Common myeloid progenitor, CD34-positive (primary cell): ENCODE results near the gene MBTPS1.

Experiments
- CTCF ChIA-PET: fragments of 350-600 bp; sonication (Branson Sonifier 250); formaldehyde crosslinking; loops from one replicate; lab custom pipeline; 2021; ENCODE audit warnings: antibody characterized with exemption; lab: Charles Lee
- POLR2A ChIA-PET: fragments of 350-600 bp; sonication (Branson Sonifier 250); formaldehyde crosslinking; loops from one replicate; lab custom pipeline; 2021; ENCODE audit warnings: antibody characterized with exemption; lab: Charles Lee
- DNase-seq, 3 donors: peaks; one replicate each; pipeline versions ENCODE4 v3.0.0 to v3.0.0-alpha.2; 2013
- H3K27ac ChIP-seq, 2 experiments: 1 replicate in 1 of 2; 2 replicates in 1 of 2; pipeline ENCODE4 v1.7.0; 2013; ENCODE audit warnings: inconsistent platforms in 2 of 2, low read length in 2 of 2, mild to moderate bottlenecking in 2 of 2, low read depth in 1 of 2, moderate library complexity in 1 of 2; ENCODE audit not compliant: severe bottlenecking in 2 of 2, insufficient read depth in 1 of 2, poor library complexity in 1 of 2
- H3K27me3 ChIP-seq, 5 experiments: replicated peaks in 2 of 5; 1 replicate in 3 of 5; 2 replicates in 2 of 5; pipeline versions ENCODE4 v1.6.1 to v1.7.0; 2013; ENCODE audit warnings: low read length in 4 of 5, mild to moderate bottlenecking in 2 of 5, moderate library complexity in 2 of 5, inconsistent platforms in 1 of 5; ENCODE audit not compliant: insufficient read depth in 5 of 5, control insufficient read depth in 4 of 5
- H3K36me3 ChIP-seq, 4 experiments: 1 replicate in 2 of 4; 2 replicates in 2 of 4; pipeline versions ENCODE4 v1.6.1 to v1.7.0; 2013; ENCODE audit warnings: low read length in 3 of 4, control low read depth in 1 of 4, mild to moderate bottlenecking in 1 of 4; ENCODE audit not compliant: control insufficient read depth in 4 of 4, insufficient read depth in 4 of 4
- H3K4me1 ChIP-seq, 4 experiments: 1 replicate in 3 of 4; 2 replicates in 1 of 4; pipeline versions ENCODE4 v1.6.1 to v1.7.1; 2013; ENCODE audit warnings: low read length in 3 of 4, mild to moderate bottlenecking in 3 of 4, control low read depth in 1 of 4, inconsistent platforms in 1 of 4, moderate library complexity in 1 of 4; ENCODE audit not compliant: control insufficient read depth in 4 of 4, insufficient read depth in 4 of 4; ENCODE audit errors: control extremely low read depth in 1 of 4
- H3K4me3 ChIP-seq, 7 experiments: 1 replicate in 4 of 7; 2 replicates in 3 of 7; pipeline versions ENCODE4 v1.5.1 to v1.7.0; 2013; ENCODE audit warnings: mild to moderate bottlenecking in 7 of 7, low read length in 6 of 7, moderate library complexity in 6 of 7, inconsistent platforms in 2 of 7, low read depth in 2 of 7, control low read depth in 1 of 7; ENCODE audit not compliant: insufficient read depth in 4 of 7, control insufficient read depth in 1 of 7; ENCODE audit errors: extremely low read depth in 1 of 7
- H3K9me3 ChIP-seq, 5 experiments: 1 replicate in 4 of 5; 2 replicates in 1 of 5; pipeline versions ENCODE4 v1.6.1 to v1.7.1; 2013; ENCODE audit warnings: low read length in 4 of 5, mild to moderate bottlenecking in 2 of 5, inconsistent platforms in 1 of 5, low read depth in 1 of 5, moderate library complexity in 1 of 5; ENCODE audit not compliant: control insufficient read depth in 4 of 5, insufficient read depth in 2 of 5; ENCODE audit errors: control extremely low read depth in 1 of 5
- WGBS: methylation state at CpG from one replicate; pipeline ENCODE4 v1.1.5; 2013; ENCODE audit not compliant: insufficient coverage; 5-methylcytosine and 5-hydroxymethylcytosine counted together

The MBTPS1 gene

GRCh38 chr16:84067640-84068039 lies 49.1 kb downstream of the MBTPS1 start:
- DNase-seq = no peak
- Histone ChIP-seq H3K27me3 (no peaks in the 10 kb centered on the region), H3K27ac (no peak overlapping the region), H3K9me3 (no peaks in the 10 kb centered on the region), H3K4me3 (no peak overlapping the region), H3K4me1 (no peaks in the 10 kb centered on the region), H3K36me3 (peaks cover 17 to 85% (median 64%) of the 10 kb centered on the region in 4 experiments)
- WGBS = 99% methylated on average over 8 of the region's 9 CpGs
- ChIA-PET POLR2A (no interaction called here), CTCF (interaction anchor here (0.8 to 9.5 kb wide), 8 partner anchors 8 to 112 kb away, joined by 3 to 95 read pairs (median 4); partner anchors contain the start of genes OSGIN1 and SLC38A8)

- H3K36me3 ChIP-seq = peaks cover 24 to 88% (median 66%) of the 10 kb centered on the region in 4 experiments
- no peaks in the 10 kb centered on the region for H3K9me3 ChIP-seq
- H3K4me1 ChIP-seq = no peaks in the 10 kb centered on the region
- ChIA-PET CTCF (interaction anchor here (0.7 to 9.5 kb wide), 32 partner anchors 9 to 428 kb away, joined by 3 to 95 read pairs (median 4); partner anchors contain the start of genes MBTPS1, OSGIN1, SLC38A8 and TAF1C), POLR2A (no interaction called here)
- DNase-seq = peak; percentile 46 to 64 (median 58)
- H3K27me3 ChIP-seq = no peaks in the 10 kb centered on the region
- 69% methylated on average over 9 of the region's 12 CpGs for WGBS
- no peak overlapping the region for H3K4me3 ChIP-seq
- H3K27ac ChIP-seq = no peak overlapping the region
Measured at GRCh38 chr16:84065536-84066132, 51.1 kb downstream of the MBTPS1 start.

GRCh38 chr16:84063980-84064379 lies 52.8 kb downstream of the MBTPS1 start:
- CTCF ChIA-PET = interaction anchor here (0.8 to 9.5 kb wide), 10 partner anchors 10 to 579 kb away, joined by 3 to 95 read pairs (median 4); partner anchors contain the start of gene OSGIN1
- POLR2A ChIA-PET = no interaction called here
- 94% methylated on average over 3 of the region's 4 CpGs for WGBS
- DNase-seq = no peak
- Histone ChIP-seq H3K4me3 (no peak overlapping the region), H3K4me1 (no peaks in the 10 kb centered on the region), H3K27me3 (no peaks in the 10 kb centered on the region), H3K27ac (no peak overlapping the region), H3K36me3 (peaks cover 27 to 88% (median 66%) of the 10 kb centered on the region in 4 experiments), H3K9me3 (no peaks in the 10 kb centered on the region)

GRCh38 chr16:84062734-84063640 lies 53.8 kb downstream of the MBTPS1 start:
- Histone ChIP-seq H3K27ac (no peak overlapping the region), H3K27me3 (no peaks in the 10 kb centered on the region), H3K9me3 (no peaks in the 10 kb centered on the region), H3K4me1 (no peaks in the 10 kb centered on the region), H3K4me3 (no peak overlapping the region), H3K36me3 (peaks cover 22 to 88% (median 66%) of the 10 kb centered on the region in 4 experiments)
- ChIA-PET POLR2A (no interaction called here), CTCF (interaction anchor here (1.2 to 9.5 kb wide), 8 partner anchors 9 to 126 kb away, joined by 3 to 95 read pairs (median 4); partner anchors contain the start of gene OSGIN1)
- 75% methylated on average over 22 of the region's 25 CpGs for WGBS
- DNase-seq = peak; percentile 52 to 61 (median 55)

GRCh38 chr16:84061236-84061819 lies 55.4 kb downstream of the MBTPS1 start:
- CTCF ChIA-PET = interaction anchor here (1.0 to 4.0 kb wide), 7 partner anchors 9 to 117 kb away, joined by 3 to 21 read pairs (median 5); no protein-coding TSS in a partner anchor
- H3K27me3 ChIP-seq = no peaks in the 10 kb centered on the region
- peaks cover 26 to 91% (median 64%) of the 10 kb centered on the region in 4 experiments for H3K36me3 ChIP-seq
- WGBS = 86% methylated on average over 7 of the region's 7 CpGs
- POLR2A ChIA-PET = interaction anchor here (0.6 to 0.7 kb wide), 2 partner anchors 43 to 48 kb away, joined by 3 read pairs; no protein-coding TSS in a partner anchor
- no peaks in the 10 kb centered on the region for H3K9me3 ChIP-seq
- no peaks in the 10 kb centered on the region for H3K4me1 ChIP-seq
- no peak overlapping the region for H3K4me3 ChIP-seq
- H3K27ac ChIP-seq = no peak overlapping the region
- DNase-seq = no peak

- H3K27me3 ChIP-seq = no peaks in the 10 kb centered on the region
- no peaks in the 10 kb centered on the region for H3K4me1 ChIP-seq
- H3K27ac ChIP-seq = no peak overlapping the region
- no peak for DNase-seq
- 98% methylated on average over 23 of the region's 28 CpGs for WGBS
- ChIA-PET CTCF (interaction anchor here (0.9 to 4.0 kb wide), 4 partner anchors 8 to 106 kb away, joined by 3 to 21 read pairs (median 10); no protein-coding TSS in a partner anchor), POLR2A (interaction anchor here (0.7 kb wide), 1 partner anchor 44 kb away, joined by 3 read pairs; no protein-coding TSS in a partner anchor)
- peaks cover 28 to 92% (median 61%) of the 10 kb centered on the region in 4 experiments for H3K36me3 ChIP-seq
- H3K9me3 ChIP-seq = no peaks in the 10 kb centered on the region
- no peak overlapping the region for H3K4me3 ChIP-seq
Measured at GRCh38 chr16:84059946-84060901, 56.5 kb downstream of the MBTPS1 start.
